ENCODE data around the gene RNF130.
A peak's percentile ranks its signal among the peaks of the same experiment; 100 is the strongest.
"Not testable (repeated sequence)": the region's sequence is repeated elsewhere in the genome, so short reads cannot be mapped to it uniquely, and the experiment has no call there.

The RNF130 gene

DNA sequence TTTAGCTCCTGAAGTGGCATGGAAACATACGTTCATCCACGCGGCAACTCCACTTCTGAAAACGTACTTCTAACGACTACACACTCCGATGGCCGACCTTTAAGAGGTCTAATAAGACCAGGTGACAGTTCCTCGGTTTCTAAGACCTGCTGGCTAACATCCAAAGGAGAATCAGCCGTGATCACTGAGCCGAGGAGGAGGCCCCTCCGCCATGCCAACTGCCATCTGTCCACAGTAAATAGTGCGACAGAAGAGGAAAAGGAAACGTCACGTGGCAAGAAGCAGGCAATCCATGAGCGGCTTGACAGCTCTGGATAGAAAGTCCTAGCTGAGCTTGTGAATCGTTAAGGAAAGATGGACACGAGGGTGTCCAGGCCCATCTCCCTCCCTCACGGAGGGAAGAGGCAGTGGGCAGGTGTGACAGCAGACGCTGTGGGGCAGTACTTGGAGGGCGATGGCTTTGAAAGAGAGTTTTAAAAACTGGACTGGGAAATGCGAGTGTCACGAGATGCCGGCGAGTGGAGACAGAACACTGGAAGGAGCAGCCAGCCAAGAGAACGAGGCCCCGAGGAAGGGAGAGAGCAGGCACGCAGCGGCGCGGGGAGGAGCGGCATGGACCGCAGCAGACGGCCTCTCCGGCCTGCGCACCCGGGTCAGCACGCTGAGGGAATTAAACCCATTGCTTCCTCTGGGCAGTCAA, 97.2 kb downstream of the RNF130 start:
- no peak for DNase-seq (ENCODE audit: low read depth)

DNA sequence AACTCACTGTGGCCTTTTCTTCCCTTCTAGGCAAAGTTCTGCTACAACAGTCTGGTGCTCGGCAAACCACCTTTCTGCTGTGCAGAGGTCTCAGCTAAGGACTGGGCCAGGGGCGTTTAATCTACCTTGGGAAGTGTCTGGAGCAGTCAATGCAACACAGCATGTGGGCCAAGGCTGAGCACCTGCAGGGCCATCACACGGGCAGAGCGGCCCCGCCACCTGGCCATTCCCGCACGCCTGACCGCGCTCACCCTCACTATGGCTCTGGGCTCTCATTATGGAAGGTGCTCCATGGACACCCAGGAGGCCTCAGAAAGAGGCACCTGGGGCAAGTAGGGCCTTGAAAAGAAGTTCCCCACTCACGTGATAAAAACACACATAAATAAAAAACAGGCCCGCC, 98.2 kb downstream of the RNF130 start:
- no peak for DNase-seq (ENCODE audit: low read depth)

DNA sequence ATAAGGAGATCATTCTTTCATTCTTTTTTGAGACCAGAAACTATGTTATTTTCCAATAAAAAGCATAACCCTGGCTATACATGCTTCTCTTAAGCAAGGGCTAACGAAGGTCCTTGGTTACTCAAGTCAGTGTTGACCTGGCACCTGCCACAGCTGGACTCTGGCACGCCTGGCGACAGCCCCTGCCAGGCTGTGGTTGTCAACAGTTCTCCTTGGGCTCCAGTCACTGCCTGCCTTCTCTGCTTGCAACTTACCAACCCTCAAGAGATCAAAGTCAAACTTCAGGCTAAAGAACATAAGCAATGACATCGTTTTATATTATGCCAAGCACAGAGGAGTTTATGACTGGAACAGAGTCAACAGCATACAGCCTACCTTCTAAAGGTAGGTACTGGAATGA, 102.4 kb downstream of the RNF130 start:
- DNase-seq (ENCODE audit: low read depth), result no peak

DNA sequence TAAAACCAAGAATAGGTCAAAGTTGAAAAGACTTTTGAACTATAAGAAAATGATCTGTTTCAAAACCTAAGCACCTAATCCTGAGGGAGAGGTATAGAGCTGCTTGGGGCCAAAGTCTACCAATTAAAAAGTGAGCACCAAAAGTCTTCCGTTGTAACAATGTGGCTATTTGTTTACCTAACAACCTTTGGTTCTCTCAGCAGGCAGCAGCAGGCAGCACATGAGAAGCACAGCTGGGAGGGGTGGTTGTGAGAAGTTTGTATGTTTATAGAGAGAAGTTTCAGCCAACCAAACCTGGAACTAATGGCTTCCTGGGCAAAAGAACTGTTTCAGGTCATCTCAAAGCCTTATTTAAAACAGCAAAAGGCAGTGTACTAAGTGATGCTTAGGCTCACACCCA, 104.1 kb downstream of the RNF130 start:
- no peak for DNase-seq (ENCODE audit: low read depth)

DNA sequence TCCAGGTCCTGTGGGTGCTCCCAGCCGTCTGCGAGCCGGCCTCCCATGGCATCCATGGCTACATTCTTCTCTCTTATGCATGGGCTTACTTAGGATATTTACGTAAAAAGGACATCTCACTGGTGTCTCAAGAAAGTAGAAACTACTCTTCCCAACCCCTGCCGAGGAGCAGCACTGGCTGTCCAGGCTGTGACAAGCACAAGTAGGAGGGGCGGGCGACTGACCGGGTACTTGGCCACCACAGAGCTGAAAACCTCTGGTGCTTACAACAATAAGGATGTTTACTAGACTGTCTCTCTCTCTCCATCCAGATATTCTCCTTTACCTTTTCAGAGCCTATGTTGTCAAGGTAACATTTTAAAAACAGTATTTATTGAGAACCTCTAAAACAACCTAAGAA, 107.5 kb downstream of the RNF130 start:
- DNase-seq (ENCODE audit: low read depth), result no peak

DNA sequence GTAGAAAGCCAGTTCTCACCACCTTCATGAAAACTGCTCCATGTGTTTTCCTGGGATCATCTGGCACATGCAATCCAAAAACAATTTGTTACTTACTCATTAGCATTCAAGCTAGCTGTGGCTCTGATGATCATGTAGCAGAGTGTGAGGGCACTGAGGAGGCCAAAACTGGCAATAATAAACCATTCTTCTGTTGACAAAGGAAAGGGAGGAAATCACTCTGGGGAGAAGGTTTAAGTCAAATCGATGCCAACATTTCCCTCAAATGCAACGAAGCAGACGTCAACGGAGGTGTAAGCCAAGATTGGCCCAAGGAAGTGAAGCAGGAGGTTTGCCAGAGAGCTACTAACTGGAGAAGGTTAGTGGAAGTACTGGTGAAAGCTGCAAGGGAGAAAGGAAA, 108.2 kb downstream of the RNF130 start:
- DNase-seq (ENCODE audit: low read depth), result no peak

DNA sequence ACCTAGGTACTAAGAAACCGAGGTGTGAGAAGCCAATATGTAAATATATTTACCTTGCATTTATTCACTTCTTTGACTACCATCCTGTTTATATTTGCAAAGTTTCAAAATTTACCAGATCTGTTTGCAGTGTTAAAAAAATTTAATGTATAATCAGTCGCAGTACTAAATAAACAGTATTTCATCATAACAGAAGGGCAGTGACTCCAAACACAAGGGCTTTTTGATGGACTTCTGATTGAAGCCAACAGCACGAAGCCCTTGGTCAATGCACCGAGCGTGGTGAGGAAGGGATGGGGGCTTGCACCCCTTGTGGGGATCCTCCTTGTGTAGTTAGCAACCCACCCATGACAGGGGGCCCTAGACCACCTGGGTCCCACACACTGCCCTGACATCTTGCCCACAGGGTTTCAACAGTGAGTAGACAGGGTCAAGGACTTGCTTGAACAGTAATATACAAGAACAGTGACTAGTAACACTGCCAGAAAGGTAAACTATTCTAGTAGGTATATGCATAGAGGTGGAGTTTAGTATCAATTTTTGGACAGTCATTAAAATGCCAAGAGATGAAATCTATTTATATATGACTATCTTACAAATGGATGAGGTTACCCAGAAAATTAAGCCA, 111.2 kb downstream of the RNF130 start:
- no peak for DNase-seq (ENCODE audit: low read depth)

DNA sequence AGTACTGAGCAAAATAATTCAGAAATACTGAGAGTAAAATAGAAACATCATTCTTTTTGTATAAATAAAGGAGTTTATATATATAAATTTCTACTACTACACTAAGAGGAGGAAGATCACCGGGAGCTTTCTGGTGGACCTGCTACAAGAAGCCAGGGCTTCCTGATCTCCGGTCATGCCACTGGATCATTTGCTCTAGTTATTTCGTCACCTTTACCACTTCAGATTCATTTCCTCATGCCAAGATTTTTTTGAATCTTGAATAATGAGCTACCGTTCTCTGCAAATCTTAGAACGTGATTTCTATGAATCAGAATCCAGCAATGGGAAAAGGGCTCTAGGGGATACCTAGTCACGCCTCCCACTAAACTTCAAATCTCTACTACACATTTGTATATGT, 111.9 kb downstream of the RNF130 start:
- no peak for DNase-seq (ENCODE audit: low read depth)

DNA sequence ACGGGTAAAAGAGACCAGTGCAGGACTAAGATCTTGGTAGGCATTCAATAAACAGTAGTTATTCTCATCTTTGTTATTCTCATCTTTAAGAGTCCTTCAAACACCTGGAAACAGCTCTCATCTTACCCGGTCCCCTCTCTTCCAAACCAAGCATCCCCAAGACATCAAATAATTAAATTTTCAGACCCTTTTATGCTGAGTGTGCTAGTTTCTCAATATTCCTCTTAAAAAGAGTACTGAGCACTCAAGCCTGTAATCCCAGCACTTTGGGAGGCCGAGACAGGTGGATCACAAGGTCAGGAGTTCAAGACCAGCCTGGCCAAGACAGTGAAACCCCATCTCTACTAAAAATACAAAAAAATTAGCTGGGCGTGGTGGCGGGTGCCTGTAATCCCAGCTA, 112.4 kb downstream of the RNF130 start:
- DNase-seq (ENCODE audit: low read depth), result not testable (repeated sequence)

DNA sequence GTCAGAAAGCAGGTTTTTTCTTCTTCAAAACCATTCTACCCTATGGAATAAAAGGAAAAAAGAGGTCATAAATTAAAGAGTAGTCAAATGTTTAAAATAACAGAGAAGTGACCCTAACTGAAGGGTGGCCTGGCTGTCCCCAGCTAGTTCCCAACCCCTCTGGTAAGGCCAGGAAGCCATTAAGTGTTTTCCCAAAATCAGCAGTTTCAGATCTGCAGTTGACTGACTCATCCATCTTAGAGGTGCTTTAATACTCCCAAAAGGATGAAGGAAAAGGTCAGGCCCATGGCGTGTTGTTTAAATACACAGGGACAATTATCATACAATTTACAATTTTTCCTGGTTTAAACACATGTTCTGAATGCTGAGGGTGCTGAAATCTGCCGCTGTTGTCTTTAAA, 115.9 kb downstream of the RNF130 start:
- DNase-seq (ENCODE audit: low read depth), result no peak

DNA sequence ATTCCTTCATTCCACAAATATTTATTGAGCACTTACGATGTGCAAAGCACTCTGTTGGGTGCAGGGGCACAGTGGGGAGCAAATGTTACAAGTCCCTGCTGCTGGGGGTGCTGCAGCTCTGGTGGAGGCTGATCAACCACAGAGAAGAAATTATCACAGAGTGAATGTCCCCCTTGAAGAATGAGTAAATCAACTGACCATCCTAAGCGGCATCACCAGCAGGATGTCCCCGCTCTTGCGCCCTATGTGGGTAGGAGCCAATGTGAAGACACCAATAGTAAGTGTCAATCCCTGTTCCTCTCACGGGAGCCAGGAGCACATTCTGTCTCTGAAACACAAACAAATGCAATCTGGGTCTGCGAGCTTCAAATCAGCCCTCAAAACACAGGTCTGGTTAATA, 116.5 kb downstream of the RNF130 start:
- DNase-seq (ENCODE audit: low read depth), result no peak

DNA sequence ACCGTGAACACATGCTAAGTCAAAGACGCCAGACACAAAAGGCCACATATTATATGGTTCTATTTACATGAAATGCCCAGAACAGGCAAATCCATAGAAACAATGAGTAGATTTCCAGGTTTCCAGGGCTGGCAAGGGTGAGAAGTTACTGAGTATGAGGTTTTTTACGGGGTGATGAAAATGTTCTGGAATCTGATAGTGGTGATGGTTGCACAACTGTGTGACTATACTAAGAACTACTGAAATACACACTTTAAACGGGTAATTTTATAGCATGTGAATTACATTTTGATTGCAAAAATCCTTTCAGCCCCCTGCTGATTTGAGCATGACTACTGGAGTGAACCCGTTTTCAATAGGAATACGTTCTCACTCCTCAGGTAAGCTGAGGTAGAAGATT, 117.1 kb downstream of the RNF130 start:
- peak; percentile 12 for DNase-seq (ENCODE audit: low read depth)

DNA sequence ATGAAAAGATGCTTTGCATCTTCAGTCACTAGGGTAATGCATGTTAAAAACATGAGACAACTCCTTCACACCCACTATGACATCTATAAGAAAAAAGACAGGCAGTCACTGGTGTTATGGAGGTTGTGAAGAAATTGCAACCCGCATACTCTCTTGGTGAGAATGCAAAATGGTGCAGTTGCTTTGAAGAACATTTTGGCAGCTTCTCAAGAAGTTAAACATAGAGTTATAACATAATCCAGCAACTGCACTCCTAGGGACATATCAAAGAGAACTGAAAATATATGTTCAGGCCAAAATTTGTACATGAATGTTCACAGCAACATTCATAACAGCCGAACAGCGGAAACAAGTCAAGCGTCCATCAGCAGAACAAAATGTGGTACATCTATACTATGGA, 117.6 kb downstream of the RNF130 start:
- no peak for DNase-seq (ENCODE audit: low read depth)

DNA sequence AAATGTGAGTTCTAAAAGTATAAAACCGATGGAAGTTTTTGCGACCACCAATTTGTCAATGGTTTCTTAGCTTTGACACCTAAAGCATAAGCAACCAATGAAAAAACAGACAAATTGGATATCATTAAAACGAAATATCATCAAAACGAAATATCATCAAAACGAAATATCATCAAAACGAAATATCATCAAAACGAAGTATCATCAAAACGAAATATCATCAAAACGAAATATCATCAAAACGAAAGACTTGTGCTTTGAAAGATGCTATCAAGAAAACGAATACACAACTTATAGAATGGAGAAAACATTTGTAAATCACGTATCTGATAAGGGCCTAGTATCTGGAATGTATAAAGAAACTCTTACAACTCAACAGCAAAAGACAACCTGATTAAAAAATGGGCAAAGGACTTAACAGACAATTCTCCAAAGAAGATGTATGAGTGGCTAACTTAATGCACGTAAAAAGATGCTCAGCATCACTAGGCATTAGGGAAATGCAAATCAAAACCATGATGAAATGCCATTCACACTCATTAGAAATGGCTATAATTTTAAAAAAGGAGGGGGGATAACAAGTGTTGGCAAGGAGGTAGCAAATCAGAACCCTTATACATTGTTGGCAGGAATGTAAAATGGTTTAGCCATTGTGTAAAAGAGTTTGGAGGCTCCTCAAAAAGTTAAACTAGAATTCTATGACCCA, 134.4 kb downstream of the RNF130 start:
- no peak for DNase-seq (ENCODE audit: low read depth)

DNA sequence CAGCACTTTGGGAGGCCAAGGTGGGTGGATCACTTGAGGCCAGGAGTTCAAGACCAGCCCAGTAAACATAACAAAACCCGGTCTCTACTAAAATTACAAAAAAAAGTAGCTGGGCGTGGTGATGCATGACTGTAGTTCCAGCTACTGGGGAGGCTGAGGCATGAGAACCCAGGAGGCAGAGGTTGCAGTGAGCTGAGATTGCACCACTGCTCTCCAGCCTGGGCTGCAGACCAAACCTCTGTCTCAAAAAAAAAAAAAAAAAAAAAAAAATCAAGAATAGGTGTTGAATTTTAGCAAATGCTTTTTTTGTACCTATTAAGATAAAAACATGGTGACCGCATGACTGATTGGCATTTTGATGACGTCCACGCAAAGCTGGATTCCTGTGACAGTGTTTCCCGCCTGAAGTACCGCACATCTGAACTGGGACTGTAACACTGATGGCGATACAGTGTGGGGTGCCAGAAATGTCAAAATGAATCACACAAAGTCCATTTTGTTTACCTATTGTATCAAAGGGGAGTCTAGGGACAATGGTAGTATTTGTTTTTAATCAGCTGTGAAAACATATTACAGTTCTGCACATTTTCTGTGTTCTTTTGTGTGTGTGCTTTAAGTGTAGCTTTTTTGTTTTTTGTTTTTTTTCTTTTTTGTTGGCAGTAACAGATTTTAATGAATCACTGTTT, 140.6 kb downstream of the RNF130 start:
- no peak for DNase-seq (ENCODE audit: low read depth)

DNA sequence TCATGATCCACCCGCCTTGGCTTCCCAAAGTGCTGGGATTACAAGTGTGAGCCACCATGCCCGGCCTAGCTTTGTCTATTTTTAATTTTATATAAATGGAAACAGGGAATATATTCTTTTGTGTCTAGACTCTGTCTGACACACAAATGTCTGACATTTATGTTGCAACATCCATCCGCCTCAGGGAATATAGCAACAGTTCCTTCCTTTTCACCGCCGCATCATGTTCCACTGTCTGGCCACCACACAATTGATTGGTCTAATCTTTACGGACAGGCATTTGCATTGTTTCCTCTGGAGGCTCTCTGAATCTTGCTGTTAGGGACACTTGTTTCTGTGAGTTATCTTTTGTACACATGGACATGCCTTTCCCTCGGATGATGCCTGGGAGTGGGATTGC, 143.7 kb downstream of the RNF130 start:
- no peak for DNase-seq (ENCODE audit: low read depth)

DNA sequence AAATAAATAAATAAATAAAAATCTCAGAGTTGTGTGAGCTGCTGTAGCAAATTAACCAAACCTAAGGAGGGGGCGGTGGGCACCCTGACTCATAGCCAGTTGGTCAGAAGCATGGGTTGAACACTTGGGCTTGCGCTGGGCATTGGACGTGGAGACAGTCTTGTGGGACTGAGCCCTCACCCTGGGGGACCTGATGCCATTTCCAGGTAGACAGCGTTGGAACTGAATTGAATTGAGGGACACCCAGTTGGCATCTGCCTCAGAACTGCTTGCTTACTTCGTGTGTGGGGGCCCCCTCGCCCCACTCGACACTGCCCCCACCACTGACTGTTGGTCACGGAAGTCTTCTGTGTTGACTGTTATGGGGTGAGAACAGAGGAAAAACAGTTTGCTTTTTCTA, 144.9 kb downstream of the RNF130 start:
- no peak for DNase-seq (ENCODE audit: low read depth)

DNA sequence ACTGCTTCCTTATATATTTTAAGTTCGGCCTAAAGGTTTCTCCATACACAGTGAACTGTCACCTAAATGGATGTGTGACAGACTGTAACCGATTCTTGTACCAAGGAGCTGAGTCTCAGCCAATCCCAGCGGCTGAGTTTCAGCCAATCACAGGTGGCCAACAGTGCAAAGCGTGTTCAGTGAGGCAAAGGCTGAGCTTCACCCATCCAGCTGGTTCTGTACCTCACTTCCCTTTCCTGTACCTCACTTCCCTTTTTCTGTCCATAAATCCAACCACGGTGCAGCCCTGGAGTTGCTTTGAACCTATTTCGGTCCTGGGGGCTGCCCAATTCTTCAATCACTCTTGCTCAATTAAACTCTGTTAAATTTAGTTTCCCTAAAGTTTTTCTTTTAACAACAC, 148.1 kb downstream of the RNF130 start:
- no peak for DNase-seq (ENCODE audit: low read depth)

DNA sequence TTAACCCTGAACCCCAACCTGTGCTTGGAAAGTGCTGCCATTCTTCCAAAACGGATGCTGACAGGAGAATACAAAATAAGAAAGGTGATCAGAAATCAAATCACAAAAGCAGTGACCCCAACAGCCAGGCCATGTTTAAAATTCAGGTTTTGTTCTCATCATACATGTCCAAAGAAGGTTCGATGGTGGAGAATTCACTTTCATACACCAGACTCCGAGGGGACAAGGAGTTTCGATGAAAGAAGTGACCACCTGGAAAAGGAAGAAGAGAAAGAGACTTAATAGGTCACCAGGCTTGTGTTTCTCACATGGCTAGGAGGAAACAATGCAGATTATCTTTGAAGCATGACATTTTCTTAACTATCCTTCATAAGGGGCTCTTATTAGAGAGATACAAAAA, 151.4 kb downstream of the RNF130 start:
- DNase-seq (ENCODE audit: low read depth), result no peak

DNA sequence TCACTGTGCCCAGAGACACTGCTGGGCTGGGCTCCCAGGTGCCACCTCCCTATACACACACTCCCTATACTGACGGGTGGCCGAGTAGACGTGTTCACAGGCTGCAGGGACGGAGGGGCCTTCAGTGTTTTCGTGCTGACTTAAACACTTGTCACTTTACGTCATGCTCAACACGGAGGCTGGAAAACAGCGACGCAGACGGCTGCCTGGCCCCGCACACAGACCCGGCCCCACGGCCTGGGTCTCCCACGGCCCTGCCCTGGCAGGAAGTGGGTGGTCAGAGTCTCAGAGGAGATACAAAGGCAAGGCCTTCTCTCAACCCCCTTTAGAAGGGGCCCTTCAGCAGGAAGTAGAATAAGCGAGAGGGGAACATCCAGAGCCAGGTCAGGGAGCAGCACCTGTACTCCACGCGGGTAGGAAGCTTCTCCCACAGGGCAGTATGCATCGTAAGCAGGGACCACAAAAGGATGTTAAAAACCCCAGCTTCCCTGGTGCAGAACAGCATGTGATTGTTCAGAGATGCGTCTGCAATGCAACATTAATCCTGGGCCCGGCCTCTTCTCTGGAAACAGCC, 152.0 kb downstream of the RNF130 start:
- no peak for DNase-seq (ENCODE audit: low read depth)

DNA sequence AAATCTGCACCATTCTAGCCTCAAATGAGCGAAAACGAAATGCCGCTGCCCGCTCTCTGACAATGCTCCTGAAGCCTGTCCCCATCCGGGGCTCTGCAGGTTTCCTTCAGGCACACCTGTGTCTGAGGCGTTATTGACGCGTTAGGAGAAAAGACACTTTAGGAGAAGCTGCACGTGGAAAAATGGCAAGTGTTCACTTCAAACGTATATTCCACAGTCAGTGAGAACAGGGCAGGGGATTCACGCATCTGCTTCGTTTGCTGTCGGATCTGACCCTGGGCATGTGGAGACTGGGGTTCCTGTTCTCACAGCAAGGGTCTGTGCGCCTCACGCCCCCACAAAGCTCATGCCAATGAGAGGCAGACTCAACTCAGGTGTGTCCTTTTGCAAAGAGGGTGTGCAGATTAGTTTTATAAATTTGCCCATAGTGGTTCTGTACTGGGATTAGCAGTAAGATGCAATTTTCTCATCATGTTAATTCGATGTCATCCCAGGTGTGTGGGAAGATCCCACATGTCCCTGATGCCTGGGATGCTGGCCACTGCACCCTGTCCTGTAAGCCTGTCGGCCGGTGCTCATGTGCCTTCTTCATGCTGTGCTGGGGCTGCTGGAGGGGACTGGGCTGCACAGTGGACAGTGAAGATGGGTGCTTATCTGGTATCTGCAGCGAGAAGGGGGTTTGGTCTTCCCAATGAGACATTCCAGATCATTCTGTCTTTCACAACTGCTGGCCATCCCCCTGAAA, 152.6 kb downstream of the RNF130 start:
- no peak for DNase-seq (ENCODE audit: low read depth)

DNA sequence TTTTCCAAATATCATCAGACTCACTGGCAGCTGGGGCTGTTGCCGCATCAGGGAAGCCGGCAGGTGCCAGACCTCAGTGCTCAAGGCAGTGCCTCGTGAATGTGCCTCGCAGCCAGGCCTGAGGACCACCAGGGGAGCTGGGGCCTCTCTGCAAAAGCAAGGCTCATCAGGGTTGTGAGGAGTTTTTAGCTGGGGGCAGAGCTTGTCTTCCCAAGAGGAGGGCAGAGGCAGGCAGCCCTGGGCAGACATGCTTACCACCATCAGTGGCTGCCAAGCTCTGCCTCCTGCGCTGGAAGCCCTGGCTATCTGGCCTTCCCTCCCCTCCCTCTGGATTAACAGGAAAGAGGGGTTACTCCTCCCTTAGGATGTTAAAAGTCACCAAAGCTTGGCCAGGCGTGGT, 155.0 kb downstream of the RNF130 start:
- DNase-seq (ENCODE audit: low read depth), result no peak

All from GM04503 (cell line).